ENCODE results near the gene CFAP57.

CFAP57 gene

DNA sequence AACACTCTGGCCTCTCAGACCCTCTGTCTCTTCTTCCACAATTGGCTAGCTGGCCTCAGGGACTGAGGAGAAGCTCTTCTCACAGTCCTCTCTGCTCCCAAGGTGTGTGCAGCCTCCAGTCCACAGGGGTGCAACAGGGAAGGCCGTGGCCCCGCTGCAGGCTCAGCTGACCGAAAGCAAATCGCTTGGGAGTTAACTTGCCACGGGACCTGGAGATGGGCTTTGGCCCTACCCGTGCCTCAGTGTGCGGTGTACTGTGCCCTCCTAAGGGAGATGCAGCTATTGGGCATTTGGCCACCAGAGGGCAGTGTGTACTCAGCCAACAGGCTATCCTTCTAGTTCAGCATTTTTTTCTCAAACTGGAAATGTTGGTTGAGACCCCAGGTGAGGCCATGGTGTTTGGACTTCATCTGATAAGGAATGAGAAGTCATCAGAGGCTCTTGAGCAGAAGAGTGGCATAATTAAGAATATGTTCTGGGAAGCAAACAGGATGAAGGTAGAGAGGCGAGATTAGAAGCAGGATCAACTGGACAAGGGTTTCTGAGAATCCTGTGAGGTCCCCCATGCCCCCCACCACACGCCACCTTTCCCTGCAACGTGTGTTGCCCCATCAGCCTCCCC, 55.1 kb downstream of the CFAP57 start:
- DNase-seq (ENCODE audit: low read depth): peak; percentile 72

DNA sequence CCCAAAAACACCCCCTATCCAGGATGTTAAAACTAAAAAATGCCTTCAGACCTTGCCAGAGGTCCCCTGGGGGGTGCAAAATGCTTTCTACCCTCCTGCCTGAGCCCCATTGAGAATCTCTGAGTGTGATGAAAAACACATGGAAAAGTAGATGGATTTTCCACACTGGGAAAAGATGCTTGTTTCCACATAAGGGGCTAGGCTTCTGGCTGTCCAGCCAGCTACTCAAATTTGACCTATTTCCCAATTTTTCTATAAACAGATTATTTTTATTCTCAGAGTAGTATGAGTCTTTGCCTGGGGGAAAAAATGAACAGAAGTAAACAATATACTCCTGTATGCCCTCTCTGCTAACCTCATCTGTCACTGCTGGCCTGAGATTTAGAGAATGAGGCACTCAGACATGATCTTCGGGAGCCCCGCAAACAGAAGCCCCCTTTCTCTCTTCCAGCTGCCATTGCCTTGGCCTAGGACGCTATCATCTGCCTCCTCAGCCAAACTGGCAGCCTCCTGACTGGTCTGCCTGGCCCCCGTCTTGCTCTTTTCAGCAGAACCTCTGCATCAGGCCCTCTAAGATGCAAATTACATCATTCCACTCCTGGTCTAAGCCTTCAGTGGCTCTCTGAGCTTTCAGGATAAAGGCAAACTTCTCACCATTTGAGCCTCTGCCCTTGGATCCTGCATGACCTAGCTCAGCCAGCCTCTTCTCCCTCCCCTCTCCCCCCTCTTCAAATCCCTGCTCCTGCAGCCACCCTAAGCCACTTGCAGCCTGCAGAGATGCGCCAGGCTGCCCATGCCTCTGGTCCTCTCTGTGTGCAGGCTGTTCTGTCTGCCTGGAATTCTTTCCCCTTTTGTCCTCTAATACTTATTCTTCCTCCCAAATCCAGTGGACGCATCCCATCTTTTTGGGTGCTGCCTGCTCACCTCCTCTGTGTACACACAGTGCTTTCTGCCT, 58.0 kb downstream of the CFAP57 start:
- DNase-seq (ENCODE audit: low read depth): no peak

DNA sequence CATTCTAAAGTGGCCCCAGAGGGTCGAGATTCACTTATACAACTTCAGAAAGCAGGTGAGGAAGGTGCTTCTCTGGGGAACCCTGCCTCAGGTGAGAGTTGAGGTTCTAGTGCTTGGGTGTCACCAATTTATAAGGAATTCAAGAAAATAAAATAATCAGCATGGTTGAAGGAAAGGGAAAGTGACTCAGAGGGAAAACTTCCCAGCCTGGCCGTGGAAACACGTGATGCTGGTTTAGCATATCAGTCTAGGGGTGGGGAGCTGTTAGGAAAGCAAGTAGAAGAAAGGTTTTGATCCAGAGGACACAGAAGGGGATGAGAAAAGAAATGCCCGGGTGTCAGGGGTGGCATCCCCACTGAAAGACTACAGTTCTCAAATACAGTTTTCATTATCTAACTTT, 59.9 kb downstream of the CFAP57 start:
- no peak for DNase-seq (ENCODE audit: low read depth)

DNA sequence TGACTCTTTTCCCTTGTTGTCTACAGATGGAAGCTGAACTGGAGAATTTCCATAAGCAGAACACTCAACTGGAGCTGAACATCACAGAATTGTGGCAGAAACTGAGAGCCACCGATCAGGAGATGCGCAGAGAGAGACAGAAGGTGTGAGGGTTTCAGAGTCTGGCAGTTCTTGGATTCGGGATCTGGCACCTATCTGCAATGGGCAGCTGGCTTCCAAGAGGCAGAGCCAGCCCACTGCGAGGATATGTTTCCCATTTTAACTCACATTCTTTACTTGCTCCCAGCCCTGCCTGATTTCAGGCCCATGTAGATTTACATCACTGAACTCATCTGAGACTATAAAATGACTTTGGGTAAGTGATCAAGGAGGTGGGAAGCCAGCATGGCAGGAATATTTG, 60.4 kb downstream of the CFAP57 start:
- no peak for DNase-seq (ENCODE audit: low read depth)

DNA sequence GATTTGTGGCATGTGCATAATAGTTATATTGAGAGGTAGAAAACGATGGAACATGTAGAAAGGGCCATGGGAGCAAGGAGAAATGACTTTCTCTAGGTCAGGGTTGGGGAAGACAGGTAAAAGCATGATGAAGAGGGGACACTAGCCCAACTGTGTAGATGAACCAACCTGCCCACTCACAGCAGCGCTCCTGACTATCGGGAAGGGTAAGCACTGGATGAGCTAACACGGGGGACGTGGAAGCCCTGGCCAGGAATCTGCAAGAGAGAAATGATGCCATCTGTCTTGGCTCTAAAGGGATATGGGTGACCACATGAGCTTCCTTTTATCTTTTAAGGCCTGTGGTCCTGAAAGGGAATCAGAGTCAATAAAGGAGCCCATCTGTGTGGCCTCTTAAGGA, 61.5 kb downstream of the CFAP57 start:
- no peak for DNase-seq (ENCODE audit: low read depth)

DNA sequence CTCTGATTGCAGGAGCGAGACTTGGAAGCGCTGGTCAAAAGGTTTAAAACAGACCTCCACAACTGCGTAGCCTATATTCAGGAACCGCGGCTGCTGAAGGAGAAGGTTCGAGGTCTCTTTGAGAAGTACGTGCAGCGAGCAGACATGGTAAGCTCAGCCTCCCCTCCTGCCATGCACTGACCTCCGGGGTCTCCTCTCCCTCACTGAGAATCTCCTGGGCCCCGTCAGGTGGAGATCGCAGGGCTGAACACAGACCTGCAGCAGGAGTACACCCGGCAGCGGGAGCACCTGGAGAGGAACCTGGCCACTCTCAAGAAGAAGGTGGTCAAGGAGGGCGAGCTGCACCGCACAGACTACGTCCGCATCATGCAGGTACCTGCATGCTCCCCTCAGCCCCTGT, 62.1 kb downstream of the CFAP57 start:
- DNase-seq (ENCODE audit: low read depth): no peak

DNA sequence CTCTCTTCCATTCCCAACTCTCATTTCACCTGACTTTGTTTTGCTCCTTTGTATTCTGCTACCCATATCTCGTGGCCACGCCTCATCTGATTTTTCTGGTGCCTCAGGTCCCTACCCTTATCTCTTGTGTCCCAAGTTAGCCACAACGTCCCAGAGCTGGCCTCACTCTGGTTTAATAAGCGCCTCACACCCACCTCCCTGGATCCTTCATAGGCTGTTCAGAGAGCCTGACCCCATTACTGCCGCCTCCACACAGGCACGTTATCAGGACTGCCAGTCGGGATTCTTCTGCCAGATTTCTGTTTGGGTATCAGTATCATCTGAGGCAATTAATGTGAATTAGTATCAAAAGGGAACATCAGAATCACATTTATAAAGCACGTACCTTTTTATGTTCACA, 62.9 kb downstream of the CFAP57 start:
- DNase-seq (ENCODE audit: low read depth): no peak

DNA sequence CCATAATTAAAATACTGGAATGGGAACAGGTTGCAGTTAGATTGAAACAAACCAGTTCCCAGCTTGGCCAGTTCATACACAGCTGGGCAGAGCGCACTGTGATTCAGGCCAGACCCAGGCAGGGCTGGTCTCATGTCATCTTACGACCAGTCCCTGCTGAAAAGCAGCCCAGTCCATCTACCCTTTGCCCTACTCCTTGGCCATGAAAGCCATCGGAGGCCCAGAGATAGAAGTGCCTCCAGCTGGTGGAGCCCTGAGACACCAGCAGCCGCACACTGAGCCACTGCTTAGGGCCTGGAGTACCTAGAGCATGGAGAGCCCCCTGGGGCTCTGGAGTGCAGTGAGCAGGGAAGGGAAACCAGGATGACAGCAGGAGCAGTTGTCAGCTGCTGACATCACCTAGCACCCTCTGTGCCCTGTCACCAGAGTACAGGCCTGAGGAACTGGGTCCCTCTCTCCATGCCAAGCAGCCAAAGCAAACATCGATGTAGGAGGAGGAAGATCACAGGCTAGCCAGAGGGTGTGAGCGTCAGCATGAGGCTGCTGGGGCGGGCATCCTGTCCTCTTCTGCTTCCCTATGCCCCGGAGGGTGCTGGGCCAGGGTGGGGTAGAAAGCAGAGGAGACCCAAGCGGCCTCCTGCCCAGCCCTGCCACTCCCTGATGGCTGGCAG, 63.5 kb downstream of the CFAP57 start:
- no peak for DNase-seq (ENCODE audit: low read depth)

DNA sequence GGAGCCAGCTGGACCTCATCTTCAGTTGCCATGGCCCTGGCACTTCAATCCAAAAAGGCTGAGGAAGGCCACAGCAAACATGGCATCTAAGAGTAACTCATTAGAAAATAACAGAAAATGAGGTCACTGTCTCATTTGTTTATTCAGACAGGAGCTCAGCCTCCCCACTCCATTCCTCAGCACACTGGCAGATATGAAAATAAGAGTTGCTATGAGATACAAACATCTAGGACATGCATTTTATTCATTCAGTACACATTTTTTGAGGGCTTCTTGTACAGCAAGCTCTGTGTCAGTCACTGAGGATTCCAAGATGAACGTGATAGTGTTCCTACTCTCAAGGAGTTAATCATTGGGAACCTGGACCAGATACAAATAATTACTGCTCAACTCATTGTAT, 65.0 kb downstream of the CFAP57 start:
- no peak for DNase-seq (ENCODE audit: low read depth)

DNA sequence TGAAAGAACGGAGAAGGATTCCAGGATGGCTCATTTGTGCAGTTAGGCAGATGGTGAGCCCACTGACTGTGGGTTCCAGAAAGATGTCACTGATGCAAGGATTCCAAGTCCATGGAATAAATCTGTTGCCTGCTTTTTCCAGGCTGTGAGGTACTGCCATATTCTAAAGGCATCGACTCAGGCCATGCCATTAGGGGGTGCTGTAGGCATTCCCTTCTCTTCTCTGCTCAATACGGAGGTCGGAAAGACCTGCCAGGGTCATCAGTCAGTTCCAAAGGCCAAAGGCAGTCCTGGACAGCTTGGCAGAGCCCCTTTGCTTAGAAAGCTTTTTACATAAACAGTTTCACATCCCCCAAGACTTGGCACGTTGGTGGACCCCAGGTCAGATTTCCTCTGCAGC, 66.0 kb downstream of the CFAP57 start:
- peak; percentile 2 for DNase-seq (ENCODE audit: low read depth)

DNA sequence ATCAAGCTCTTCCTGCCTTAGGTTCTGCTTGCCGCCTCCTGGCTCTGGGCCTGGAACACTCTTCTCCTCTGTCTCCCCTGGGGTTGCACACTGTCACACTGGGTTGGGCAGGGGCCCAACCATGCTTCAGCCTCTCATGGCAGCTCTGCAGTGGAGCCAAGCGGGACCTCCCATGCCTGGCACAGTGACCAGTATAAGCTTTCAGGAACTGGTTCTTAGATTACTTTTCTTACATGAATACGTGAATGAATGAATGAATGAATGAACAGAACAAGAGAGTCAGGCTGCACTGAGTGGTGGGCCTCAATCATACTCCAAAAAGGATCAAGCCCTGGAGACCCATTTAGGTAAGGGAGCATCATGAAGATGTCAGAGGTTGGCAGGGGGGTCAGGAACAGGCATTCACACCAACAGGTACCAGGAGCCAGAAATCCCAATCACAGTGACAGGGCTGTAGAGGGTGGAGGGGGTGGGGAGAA, 66.9 kb downstream of the CFAP57 start:
- no peak for DNase-seq (ENCODE audit: low read depth)

DNA sequence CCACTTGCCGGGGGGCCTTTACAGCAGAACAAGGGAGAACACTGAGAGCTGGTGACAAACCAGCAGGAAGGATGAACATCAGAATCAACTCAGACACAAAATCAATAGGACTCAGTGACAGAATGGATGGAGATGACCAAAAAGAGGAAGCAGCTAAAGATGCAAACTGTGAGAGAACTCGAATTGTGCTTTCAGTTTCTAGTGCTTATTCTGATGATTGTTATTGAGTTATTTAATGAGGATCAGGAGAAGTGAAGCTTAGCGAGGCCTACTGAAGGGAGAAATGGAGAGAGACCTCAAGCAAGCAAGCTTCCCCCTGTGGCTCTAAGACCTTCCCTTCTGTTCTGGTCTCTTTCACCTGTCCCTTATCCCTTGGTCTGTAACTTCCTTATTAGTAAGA, 67.4 kb downstream of the CFAP57 start:
- DNase-seq (ENCODE audit: low read depth): no peak

DNA sequence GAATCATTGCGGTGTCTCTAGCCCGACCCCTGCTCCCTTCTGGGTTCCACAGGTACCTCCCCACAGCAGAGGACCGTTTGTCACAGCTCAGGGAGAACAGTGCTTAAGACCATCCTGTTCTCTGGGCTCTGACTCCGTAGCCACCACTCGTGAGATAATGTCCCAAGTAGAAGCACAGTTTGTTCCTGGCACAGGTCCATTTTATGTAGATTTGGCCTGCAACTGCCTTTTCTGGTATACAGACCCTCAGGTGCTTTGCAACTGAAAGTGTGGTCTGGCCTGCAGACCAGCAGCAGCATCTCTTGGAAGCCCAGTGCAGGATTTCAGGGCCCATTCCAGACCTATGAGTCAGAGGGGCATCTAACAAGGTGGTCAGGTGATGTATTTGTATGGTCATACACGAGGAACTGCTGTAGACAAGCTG, 69.3 kb downstream of the CFAP57 start:
- no peak for DNase-seq (ENCODE audit: low read depth)

DNA sequence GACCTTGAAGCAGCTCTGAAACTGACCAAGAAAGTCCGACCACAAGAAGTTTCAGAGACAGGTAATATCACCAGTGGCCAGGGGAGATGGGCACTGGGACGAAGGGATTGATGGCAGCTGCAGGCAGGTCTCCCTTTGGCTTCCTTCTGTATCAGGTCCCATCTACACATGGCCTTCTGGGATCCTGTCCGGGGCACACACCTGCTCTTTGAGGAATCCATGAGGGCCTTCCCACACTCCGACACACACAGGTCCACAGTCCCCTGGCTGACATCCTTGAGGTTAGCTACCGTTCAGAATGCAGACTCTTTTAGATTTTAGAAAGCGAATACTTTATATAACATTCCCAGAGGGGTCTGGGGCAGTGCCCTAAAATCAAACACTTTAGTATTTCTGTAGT, 71.2 kb downstream of the CFAP57 start:
- no peak for DNase-seq (ENCODE audit: low read depth)

DNA sequence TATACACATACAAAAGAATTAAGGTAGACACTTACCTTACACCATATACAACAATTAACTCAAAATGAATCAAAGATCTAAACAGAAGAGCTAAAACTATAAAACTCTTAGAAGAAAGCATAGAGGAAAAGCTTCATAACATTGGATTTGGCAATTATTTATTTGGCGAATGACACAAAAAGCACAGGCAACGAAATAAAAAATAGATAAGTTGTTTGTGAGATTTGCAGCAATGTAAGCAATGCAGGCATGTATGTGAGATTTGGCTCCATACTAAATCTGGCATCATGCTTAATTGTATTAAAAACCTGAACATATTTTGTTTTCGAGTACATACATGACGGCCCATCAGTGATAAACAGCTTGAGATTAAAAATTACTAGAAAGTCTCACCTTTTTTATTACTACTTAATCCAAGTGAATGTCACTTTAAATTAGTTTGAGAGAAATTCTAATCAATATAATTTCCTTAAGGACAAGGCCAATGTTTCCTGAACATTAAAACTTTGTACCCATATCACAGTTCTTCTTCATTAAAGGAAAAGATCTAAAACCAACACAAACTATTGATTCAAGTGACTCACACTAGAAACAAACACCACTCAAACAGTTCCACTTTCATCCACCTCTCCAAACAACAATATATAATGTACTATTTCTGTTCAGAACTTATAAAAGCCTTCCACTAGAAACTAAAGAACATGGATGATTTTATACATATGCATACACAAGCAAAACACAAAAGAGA, 74.5 kb downstream of the CFAP57 start:
- no peak for DNase-seq (ENCODE audit: low read depth)

DNA sequence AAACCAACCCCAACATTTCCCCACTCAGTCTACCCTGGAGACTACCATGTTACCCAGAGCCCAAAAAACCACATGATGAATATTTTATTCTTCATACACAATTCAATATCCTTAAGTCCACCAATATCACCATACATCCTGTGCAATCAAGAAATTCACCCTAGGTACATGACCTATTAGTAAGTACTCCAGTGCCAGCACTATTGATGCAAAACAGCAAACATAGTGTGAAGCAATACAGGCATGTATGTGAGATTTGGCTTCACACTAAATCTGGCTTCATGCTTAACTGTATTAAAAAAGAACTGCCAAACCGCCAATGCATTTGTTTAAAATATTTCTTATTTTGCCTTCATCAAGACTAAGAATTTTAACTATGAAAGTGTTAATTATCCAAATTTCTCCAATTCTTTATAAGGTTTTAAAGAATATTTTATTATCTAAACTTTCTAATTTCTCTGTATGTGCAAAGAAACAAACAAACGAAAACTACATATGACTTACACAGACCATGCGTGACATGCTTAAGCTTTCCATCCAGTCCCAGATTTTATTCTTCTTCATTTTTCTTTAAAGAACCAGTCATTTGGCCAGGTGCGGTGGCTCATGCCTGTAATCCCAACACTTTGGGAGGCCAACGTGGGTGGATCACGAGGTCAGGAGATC, 75.3 kb downstream of the CFAP57 start:
- no peak for DNase-seq (ENCODE audit: low read depth)

DNA sequence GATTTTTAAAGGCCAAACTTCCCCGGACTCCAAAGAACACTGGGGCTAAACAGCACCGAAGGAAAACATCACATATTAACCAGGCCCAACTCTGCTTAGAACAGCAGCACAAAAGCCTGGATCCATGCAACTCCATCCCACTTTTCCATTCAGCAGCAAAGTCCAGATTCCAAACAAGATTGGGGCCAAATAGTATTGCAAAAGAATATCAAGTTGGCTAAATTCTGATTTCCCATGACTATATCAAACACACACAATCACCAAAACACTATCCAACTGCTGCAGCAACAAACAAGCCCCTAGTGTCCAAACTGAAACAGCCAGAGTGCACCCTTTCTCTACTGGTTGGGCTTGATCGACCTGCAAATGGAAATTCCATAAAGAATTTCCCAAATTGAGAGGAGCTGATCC, 78.2 kb downstream of the CFAP57 start:
- DNase-seq (ENCODE audit: low read depth): no peak

DNA sequence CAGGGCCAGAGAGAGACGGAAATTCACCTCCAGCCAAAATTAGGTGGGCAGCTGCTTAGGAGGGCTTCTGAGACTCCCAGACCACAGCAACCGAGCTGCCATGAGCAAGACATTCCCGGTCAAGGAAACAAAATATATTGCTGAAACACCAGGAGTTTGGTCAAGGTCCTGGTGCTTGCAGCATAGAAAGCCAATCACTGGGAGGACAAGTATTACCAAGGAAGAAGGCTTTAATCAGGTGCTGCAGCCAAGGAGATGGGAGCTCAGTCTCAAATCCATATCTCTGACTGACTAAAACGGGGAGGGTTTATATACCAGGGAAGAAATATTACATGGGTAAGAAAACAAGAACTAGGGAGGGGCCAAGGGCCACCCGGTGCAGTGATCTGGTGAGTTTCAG, 78.9 kb downstream of the CFAP57 start:
- no peak for DNase-seq (ENCODE audit: low read depth)

DNA sequence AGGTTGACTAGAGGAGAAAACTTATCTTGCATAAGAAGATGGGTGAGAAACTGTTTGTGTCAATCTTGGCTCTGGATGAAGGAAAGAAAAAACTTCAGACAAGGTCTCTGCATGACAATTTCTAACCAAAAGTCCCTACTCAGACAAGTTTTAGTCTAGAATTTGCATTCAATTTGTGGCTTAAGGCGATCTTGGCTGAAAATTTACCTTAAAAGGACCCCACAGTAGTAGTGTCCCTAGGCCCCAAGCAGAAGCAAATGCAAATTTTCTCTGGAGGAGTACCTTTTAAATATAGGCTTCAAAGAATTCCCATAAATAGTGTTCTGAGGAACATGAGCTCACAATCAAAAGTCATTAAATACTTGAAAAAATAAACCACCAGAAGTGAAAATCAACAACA, 80.1 kb downstream of the CFAP57 start:
- DNase-seq (ENCODE audit: low read depth): no peak

DNA sequence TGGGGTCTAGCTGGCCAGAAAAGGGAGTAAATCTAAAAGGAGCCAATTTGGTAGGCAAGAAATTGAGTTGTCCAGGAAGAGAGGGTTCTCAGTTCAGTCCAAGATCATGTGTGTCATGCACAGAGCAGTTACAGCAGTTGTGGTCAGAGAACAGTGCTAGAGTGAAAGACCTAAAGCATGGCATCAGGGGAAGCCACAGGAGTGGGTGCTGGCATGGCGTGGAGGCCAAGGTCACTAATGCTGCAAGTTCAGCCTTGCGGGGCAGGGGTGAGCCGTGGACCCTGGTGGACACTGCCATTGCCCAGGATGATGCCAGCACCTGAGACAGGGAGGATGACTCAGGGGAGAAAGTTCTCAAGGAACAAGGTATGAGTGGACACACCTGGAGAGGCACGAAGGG, 81.0 kb downstream of the CFAP57 start:
- no peak for DNase-seq (ENCODE audit: low read depth)

DNA sequence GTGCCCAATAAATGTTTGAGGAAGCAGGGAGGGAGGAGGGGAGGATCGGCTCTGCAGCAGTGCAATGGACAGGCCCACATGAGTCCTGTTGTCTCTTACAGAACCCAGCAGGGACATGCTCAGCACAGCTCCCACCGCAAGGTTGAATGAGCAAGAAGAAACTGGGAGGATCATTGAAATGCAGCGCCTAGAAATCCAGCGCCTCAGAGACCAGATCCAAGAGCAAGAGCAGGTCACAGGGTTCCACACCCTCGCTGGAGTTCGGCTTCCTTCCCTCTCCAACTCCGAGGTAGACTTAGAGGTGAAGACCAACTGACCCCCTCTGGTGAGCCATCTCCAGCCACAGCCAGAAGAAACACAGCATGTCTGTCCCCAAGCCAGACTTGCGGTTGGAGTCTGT, 81.7 kb downstream of the CFAP57 start:
- no peak for DNase-seq (ENCODE audit: low read depth)

Measured in stimulated activated CD4-positive, alpha-beta T cell treated with anti-CD3 and anti-CD28 coated beads, Interleukin-2, amount 100 ng/mL, for 4 hours (primary cell).